GM03348 (cell line): ENCODE measurements around the gene ANGPTL4.
A peak's percentile ranks its signal among the peaks of the same experiment; 100 is the strongest.
"Not testable (repeated sequence)": the region's sequence is repeated elsewhere in the genome, so short reads cannot be mapped to it uniquely, and the experiment has no call there.

Source experiments
- DNase-seq: peaks from one replicate; pipeline ENCODE4 v3.0.0; 2012; ENCODE audit warnings: low spot score

The ANGPTL4 gene, protein sequence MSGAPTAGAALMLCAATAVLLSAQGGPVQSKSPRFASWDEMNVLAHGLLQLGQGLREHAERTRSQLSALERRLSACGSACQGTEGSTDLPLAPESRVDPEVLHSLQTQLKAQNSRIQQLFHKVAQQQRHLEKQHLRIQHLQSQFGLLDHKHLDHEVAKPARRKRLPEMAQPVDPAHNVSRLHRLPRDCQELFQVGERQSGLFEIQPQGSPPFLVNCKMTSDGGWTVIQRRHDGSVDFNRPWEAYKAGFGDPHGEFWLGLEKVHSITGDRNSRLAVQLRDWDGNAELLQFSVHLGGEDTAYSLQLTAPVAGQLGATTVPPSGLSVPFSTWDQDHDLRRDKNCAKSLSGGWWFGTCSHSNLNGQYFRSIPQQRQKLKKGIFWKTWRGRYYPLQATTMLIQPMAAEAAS

DNA sequence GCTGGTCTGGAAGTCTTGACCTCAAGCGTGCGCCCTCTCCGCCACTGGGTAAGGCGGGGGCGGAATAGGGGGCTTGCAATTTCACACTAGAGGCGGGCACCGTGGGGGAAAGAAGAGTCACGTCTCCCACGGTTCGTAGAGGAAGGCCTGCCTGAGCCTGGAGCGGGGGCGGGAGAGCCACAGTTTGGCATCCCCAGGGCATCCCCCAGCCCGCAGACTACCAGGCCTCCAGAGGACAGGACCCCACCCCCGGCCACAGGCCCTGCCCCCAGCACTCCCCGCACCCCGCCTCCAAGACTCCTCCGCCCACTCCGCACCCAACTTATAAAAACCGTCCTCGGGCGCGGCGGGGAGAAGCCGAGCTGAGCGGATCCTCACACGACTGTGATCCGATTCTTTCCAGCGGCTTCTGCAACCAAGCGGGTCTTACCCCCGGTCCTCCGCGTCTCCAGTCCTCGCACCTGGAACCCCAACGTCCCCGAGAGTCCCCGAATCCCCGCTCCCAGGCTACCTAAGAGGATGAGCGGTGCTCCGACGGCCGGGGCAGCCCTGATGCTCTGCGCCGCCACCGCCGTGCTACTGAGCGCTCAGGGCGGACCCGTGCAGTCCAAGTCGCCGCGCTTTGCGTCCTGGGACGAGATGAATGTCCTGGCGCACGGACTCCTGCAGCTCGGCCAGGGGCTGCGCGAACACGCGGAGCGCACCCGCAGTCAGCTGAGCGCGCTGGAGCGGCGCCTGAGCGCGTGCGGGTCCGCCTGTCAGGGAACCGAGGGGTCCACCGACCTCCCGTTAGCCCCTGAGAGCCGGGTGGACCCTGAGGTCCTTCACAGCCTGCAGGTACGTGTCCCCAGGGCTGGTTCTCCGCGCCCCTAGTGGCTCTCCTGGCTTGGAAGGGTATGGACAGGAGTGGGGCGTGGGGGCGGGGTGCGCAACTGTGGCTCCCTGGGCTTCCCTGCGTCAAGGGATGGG lies at the start of gene ANGPTL4:
Gene ANGPTL4 (plus strand): TSS at position 353 of the 969 bp plus-strand sequence. CDS start 167 bp downstream, at position 520.
- peak; percentile 89 for DNase-seq

DNA sequence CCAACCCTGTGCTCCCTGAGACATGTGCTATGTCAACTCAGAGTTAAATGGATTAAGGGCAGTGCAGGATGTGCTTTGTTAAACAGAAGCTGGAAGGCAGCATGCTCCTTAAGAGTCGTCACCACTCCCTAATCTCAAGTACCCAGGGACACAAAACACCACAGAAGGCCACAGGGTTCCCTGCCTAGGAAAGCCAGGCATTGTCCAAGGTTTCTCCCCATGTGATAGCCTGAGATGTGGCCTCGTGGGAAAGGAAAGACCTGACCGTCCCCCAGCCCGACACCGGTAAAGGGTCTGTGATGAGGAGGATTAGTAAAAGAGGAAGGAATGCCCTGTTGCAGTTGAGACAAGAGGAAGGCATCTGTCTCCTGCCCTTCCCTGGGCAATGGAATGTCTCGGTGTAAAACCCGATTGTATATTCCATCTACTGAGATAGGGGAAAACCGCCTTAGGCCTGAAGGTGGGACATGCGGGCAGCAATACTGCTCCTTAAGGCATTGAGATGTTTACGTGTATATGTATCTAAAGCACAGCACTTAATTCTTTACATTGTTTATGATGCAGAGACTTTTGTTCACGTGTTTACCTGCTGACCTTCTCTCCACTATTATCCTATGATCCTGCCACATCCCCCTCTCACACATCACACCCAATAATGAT lies 48.8 kb upstream of the ANGPTL4 start:
- not testable (repeated sequence) for DNase-seq

DNA sequence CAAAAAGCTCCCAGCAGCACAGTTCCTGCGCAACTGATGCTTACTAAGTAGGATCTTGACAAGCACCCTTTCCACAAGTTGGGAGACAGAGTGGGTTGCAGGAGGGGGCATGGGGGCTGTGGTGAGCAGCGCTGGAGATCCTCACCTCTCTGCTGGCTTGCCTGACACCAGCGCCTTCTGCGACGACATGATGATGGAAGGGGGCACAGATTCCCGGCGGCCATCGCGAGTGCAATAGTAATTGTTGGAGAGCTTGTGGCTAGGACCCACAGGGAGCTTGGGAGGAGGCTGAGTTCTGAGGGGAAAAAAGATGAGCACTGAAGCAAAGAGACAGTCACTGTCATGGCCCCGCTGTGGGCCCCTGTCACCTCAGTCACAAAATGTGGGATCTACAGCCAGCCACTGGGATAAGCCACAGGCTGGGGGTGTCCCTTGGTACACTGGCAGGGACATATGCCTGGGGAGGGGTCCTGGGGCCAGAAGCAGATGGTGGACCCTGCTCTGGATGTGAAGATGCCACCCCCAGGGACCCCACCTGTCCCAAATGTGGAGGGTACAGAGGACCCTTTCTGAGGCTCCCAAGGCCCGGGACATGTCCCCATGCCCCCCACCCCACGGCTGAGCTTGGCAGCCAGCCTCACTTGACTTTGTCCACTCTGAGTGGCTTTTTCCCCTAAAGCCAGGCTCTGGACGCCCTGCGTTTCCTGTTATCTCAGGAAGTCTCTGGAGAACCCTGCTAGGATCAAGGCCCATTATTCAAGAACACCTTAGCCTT lies 47.4 kb upstream of the ANGPTL4 start:
- DNase-seq = no peak

DNA sequence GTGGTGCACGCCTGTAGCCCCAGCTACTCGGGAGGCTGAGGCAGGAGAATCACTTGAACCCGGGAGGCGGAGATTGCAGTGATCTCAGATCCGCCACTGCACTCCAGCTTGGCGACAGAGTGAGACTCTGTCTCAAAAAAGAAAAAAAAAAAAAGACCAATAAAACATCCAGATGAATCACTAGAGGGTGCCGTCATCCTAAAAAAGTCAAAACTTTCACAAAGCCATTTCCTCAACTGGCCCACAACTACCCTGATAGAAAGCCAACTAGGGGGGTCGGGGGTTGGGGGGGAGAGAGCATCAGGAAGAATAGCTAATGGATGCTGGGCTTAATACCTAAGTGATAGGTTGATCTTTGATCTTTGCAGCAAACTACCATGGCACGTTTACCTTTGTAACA lies 45.1 kb upstream of the ANGPTL4 start:
- DNase-seq = not testable (repeated sequence)

DNA sequence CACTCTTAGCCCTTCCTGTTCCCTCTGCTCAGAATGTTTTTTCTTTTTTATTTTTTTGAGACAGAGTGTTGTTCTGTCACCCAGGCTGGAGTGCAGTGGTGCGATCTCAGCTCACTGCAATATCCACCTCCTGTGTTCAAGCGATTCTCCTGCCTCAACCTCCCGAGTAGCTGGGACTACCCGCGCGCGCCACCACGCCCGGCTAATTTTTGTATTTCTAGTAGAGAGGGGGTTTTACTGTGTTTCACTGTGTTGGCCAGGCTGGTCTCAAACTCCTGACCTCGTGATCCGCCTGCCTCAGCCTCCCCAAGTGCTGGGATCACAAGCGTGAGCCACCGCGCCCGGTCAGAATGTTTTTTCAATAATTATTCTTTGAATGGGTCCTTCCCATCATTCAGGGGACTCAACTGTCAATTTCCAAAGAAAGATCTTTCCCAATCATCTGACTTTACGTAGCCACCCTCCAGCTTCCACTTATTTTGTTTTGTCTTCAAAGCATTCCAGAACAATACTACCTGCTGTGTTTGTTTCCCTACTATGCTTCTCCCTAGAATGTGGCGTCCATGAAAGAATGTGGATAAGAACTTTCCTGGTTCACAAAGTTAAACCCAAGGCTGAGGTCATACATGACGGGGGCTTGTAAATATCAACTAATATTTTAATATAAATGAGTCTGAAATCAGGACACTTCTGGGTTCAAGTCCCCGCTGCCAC lies 44.0 kb upstream of the ANGPTL4 start:
- DNase-seq = no peak

DNA sequence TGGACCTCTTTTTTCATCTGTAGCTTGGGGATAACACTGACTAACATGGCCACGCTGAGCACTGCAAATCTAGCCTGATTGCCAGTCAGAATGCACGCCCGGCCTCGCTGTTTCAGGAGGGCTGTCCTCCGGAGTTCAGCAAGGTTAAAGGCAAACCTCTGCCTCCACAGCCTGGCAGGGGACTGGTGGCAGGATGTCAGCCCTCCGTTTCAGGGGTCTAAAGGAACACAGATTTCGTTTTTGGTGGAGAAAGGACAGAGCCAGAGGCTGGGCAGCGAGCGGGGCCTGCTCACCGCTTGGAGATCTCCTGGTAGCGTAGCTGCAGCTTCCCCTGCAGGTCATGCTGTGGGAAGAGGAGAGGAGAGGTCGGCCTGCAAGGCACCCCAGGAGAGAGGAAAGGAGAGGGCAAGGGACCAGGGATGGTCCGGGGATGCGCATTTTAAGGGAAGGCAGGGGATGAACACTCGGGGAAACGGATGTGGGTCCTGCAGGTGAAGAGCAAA lies 43.3 kb upstream of the ANGPTL4 start:
- DNase-seq = no peak

DNA sequence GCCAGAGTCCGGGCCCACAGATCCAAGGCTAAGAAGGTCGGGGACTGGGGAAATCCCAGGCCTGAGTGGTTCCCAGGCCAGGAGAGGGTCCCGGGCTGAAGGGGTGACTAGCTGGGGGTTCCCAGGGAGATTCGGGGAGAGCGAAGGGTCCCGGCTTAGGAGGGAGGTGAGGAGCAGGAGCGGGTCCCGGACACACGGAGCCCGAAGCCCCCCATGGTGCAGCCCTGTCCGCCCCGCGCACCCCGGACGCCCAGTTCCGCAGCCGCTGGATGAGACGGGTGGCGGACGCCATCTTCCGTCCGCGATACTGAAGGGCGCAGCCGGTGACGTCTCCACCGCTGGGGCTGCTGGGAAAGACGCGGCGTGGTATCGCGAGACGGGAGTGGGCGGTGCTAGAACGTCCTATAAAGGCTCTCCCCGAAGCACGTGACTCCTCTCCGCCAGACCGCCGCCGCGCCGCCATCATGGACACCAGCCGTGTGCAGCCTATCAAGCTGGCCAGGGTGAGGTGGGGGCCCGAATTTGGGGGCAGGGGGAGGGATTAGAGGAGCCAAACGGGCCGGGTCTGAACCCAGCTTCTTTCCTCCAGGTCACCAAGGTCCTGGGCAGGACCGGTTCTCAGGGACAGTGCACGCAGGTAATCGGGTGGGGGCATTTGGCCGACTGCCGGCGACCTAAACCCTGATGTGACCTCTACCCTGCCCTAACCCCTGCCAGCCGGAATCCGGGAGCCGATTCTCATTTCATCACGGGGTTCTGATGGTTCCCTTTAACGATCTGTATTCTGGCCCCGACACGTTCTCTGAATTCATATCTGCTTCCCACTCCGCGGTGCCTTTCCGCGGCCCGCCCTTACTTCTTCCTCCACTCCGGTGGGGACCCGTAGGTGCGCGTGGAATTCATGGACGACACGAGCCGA lies 42.6 kb upstream of the ANGPTL4 start, which contains the start of the genes NDUFA7 and RPS28:
Gene NDUFA7 (minus strand): TSS at position 309 of the 919 bp plus-strand sequence. CDS start 17 bp downstream, at position 292.
Gene RPS28 (plus strand): TSS at position 430 of the 919 bp plus-strand sequence. CDS start 35 bp downstream, at position 465.
- peak; percentile 98 for DNase-seq

DNA sequence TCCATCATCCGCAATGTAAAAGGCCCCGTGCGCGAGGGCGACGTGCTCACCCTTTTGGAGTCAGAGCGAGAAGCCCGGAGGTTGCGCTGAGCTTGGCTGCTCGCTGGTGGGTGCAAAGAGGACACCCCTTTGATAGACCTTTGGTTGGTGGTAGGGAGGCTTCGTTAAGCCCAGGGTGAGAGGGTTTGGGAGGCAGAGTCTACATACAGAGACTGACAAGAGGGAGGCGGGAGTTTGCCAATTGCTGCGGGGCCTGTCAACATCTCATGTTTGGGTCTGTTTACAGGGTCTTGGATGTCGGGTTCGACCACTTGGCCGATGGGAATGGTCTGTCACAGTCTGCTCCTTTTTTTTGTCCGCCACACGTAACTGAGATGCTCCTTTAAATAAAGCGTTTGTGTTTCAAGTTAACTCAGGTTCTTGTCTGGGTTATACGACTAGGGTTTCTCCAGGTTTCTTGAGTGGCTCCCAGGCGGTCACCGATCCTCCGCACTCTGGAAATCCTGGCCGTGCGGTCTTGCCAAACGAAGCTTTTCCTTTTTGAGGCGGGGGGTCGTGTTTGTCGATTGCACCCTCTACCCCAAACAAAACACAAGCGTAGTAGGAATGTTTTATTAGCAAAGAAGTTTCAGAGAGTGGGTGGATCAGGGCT lies 41.8 kb upstream of the ANGPTL4 start:
- DNase-seq = no peak

DNA sequence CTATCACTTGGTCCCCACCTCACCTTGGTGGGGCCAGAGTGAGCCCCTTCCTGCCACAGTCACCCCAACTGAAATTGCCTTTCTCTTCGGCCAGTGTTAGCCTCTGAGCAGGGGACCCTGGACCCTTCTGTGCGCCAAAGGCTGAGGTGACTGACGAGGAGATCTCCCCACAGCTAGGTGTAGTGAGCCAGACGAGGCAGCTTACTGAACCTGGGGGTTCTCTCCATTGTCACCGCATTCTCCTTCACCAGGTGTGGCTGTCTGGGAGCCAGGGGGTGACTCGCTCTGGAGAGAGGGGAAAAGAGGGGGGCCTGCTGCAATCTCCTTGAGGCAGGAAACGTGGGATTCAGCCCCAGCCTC lies 41.3 kb upstream of the ANGPTL4 start:
- DNase-seq = no peak

DNA sequence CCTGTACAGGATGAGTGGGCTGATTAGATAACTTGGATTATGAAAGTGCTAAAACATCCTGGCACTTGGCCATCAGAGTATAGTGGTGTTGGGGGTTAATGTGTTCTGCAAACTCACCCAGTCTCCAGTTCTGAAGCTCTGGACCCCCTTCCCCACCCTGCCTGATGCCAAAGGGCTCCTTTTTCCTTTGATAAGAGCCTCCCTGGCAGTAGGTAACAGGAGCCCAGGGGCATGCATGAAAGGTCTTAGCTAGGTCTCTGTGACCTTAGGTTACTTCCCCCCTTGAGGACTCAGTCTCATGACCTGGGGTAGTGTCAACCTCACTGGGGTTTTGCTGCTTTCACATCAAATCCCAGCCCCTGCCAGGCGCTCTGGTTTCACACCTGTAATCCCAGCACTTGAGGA lies 40.2 kb upstream of the ANGPTL4 start:
- DNase-seq = no peak

DNA sequence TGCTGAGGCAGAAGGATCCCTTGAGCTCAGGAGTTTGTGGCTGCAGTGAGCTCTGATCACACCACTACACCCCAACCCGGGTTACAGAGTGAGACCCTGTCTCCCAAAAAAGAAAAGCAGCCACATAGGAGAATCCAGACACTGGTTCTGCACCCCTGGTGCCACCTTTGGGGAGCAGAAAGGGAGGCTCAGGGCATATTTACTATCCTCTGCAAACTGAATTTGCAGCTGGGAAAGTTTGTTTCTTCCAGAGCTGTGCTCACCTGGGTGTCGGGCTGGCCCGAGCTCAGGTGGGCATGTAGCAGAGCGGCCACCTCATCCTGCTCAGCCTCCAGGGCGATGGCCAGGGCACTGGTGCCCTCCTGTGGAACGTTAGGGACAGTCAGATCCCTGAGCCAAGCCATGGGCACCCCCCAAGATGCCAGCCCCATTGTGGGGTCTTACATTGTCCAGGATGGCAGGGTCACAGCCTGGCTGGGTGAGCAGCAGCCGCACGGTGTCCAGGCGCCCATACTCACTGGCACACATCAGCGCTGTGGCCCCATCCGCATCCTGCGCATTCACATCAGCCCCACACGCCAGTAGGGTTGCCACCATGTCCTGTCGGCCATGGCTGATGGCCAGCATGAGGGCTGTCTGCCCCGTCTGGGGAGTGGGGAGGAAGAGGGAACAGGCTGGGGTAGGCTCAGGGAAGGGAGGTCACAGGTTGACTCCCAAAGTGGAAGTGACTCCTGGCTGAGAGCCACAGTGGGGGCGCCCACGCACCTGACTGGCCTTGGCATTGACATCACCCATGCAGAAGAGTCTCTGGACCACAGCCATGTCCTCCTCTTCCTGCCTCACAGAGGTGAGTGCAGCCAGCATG lies 39.5 kb upstream of the ANGPTL4 start:
- no peak for DNase-seq

DNA sequence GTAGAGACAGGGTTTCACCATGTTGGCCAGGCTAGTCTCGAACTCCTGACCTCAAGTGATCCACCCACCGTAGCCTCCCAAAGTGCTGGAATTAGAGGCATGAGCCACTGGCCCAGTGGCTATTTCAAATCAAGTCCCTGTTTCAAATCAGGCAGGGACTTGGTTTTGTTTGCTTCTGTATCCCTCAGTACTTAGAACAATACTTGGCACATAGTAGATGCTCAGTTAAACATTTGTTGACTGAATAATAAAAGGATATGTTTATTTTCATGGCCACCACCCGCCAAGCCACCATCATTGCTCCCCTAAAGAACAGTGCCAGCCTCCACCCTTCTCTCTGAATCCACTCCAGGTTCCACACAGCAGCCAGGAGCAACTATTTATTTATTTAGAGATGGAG lies 38.5 kb upstream of the ANGPTL4 start:
- no peak for DNase-seq

DNA sequence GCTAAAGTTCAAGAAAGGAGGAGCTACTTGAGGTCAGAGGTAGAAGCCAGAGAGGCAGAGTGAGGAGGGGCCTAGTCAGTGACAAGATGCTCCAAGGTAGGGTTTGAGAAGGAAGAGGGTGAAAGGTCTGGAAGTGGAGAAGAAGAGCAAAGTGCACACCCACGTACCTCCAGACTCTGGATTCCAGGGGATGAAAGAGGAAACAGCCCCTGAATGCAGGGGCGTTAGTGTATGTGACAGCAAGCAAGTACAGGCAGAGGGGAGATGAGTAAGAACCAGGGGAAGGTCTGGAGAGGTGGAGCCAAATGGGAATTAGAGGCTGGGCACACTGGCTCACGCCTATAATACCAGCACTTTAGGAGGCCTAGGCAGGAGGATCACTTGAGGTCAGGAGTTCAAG lies 34.0 kb upstream of the ANGPTL4 start:
- no peak for DNase-seq

DNA sequence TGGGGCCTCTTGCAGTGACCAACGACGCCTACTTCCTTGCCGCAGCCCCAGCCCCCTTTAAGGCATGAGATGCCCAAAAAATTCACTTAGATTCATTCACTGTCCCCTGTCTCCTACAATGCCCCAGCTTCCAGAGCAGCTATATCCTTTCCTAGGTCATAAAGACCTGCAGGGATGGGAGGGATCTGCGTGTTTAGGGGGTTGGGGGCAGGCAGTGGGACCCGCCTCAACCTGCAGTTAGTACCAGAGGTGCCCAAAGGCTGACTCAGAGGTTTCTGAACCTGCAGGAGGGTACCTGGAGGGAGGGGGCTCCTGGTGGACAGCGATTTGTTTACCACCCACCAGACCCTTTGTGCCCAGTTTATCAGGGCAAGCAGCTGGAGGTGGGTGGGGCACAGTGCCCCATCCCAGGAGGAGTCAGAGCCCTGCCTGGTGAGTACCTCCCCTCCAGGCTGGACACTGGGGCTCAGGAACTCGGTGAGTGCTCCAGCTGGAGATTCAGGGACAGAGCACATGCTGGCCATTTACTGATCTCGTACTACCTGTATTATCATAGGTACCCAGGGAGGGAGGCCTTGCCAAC lies 32.6 kb upstream of the ANGPTL4 start:
- no peak for DNase-seq

DNA sequence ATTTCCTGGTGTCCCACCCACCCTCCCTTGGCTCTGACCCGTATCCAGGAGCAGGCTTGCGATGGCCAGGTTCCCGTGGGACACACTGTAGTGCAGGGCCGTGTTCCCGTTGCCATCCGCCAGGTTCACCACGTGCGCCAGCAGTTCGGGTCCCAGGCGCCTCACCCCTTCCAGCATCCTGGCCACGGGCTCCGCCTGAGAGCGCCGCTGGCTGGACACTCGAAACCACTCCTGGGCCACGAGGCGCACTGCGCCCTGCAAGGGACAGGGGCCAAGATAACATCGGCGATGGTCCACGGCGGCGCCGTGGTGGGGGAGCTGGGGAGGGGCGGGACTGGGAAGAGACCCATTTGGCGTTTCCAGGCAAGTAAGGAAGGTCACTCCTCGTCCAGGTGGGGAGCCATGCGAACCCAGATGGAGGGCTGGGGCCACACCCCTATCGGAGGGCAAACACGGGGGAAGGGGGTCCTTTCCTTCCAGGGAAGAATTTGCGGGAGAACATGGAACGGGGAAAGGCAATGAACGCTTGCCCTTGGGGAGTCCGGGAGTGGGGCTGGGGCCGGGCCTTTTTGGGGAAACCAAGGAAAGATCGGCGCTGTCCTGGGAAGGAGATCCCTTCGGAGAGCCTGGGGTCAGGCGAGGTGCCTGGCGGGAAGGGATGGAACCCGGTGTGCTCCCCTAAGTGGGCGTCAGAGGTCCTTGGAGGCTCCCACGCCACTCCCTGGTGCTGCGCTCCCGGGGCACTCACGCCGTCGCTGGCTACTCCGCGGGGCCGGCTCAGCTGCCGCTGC lies 30.8 kb upstream of the ANGPTL4 start:
- no peak for DNase-seq

DNA sequence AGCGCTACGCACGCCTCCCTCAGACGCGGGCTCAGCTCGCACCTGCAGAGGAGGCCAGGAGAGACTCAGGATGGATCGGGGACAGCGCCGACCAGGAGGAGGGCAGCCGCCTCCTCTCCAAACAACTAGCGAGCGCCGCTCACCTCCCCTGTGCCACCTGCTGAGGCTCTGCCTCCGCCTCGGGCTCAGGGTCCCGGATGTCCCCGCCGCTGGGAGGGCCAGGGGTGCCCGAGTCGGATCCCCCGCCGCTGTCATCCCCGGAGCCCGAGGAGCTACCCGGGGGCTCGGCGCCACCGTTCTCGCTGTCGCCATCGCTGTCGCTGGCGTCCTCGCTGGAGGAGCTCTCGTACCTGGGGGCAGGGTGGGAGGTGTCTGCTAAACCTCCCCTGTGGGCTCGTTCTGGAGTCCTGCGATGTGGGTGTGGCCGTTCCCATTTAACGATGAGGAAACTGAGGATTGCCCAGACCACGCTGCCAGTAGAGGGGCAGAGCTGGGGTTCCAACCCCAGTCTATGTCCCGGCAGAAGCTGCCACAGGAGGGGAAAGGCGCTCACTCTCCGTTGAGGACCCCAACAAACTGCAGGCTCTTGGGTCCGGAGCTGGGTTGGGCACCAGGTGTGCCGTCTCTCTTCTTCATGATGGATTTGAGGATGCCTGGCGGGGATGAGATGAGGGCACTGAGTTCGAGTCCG lies 30.0 kb upstream of the ANGPTL4 start:
- no peak for DNase-seq
